AG04450 (cell line): ENCODE data around the gene MCM3AP. TPM values are rescaled to one million over a fixed set of nuclear protein-coding genes. Genes with fewer than 3 reads are reported as not detected.

Experiments used
- CTCF ChIA-PET: fragments of 300-600, 350-600 bp; formaldehyde crosslinking; extraction: SDS; loops from one replicate; lab custom pipeline; 2022; ENCODE audit warnings: antibody characterized with exemption, inconsistent platforms; lab: Charles Lee
- POLR2A ChIA-PET: fragments of 350-600 bp; formaldehyde crosslinking; extraction: SDS; loops from one replicate; lab custom pipeline; 2021; ENCODE audit warnings: antibody characterized with exemption, inconsistent platforms; lab: Yijun Ruan, JAX
- DNase-seq: peaks from one replicate; pipeline ENCODE4 v3.0.0-alpha.2; 2011; ENCODE audit warnings: low read depth, low spot score
- H3K27ac ChIP-seq: one replicate; pipeline ENCODE4 v1.5.1; 2012; ENCODE audit warnings: low read depth, low read length, control low read depth
- H3K27me3 ChIP-seq: one replicate; pipeline ENCODE4 v1.6.0; 2012; ENCODE audit warnings: low read length; ENCODE audit not compliant: control insufficient read depth, insufficient read depth
- H3K4me3 ChIP-seq: 2 replicates; pipeline ENCODE4 v1.5.1; 2011; ENCODE audit warnings: mild to moderate bottlenecking, low read depth, low read length, control low read depth
- H3K9me3 ChIP-seq: 2 replicates; pipeline ENCODE4 v1.5.1; 2012; ENCODE audit warnings: low read length; ENCODE audit not compliant: control insufficient read depth, insufficient read depth
- CTCF ChIP-seq: IDR thresholded peaks from 2 replicates; pipeline ENCODE4 v1.5.1; 2011; ENCODE audit warnings: low read depth, low read length, control low read depth, inconsistent platforms
- polyA plus RNA-seq: library from polyadenylated mRNA; depleted of rRNA; stranded (reverse); fragments of >200 nt; gene quantifications from 2 replicates; pipeline ENCODE4 v1.2.3, GENCODE V29; 2011

Gene MCM3AP
- polyA plus RNA-seq, 1 experiment, result 43.7 TPM

- CTCF ChIA-PET, result interaction anchor here (1.0 to 1.6 kb wide), 3 partner anchors 46 to 229 kb away, joined by 3 to 6 read pairs (median 4); no protein-coding TSS in a partner anchor
- Histone ChIP-seq H3K4me3 (no peak overlapping the region), H3K27me3 (no peaks in the 10 kb centered on the region), H3K27ac (no peak overlapping the region), H3K9me3 (no peaks in the 10 kb centered on the region)
- TF ChIP-seq CTCF, result no peak
- POLR2A ChIA-PET, result interaction anchor here (0.5 to 0.7 kb wide), 2 partner anchors 25 to 65 kb away, joined by 3 to 8 read pairs; no protein-coding TSS in a partner anchor
- no peak for DNase-seq
Measured at GRCh38 chr21:46199436-46200373, 85.7 kb downstream of the MCM3AP start.

- DNase-seq, result no peak
- H3K9me3 ChIP-seq, result no peaks in the 10 kb centered on the region; the same call in 1 of the 2 replicates
- H3K27ac ChIP-seq, result no peak overlapping the region
- no peak for TF ChIP-seq CTCF
- CTCF ChIA-PET, result no interaction called here
- H3K4me3 ChIP-seq, result no peak overlapping the region
- no peaks in the 10 kb centered on the region for H3K27me3 ChIP-seq
- POLR2A ChIA-PET, result no interaction called here
Measured at GRCh38 chr21:46196733-46197132, 88.7 kb downstream of the MCM3AP start.

GRCh38 chr21:46195595-46196195 lies 89.7 kb downstream of the MCM3AP start:
- ChIA-PET CTCF (no interaction called here), POLR2A (no interaction called here)
- H3K9me3 ChIP-seq, result no peaks in the 10 kb centered on the region; the same call in 1 of the 2 replicates
- H3K27ac ChIP-seq, result no peak overlapping the region
- DNase-seq, result no peak
- no peak for TF ChIP-seq CTCF
- no peak overlapping the region for H3K4me3 ChIP-seq
- H3K27me3 ChIP-seq, result no peaks in the 10 kb centered on the region

- Histone ChIP-seq H3K9me3 (no peaks in the 10 kb centered on the region; the same call in 1 of the 2 replicates), H3K4me3 (no peak overlapping the region), H3K27ac (no peak overlapping the region), H3K27me3 (no peaks in the 10 kb centered on the region)
- no peak for DNase-seq
- no peak for TF ChIP-seq CTCF
- ChIA-PET CTCF (no interaction called here), POLR2A (no interaction called here)
Measured at GRCh38 chr21:46194374-46195334, 90.8 kb downstream of the MCM3AP start.
